HEK293 (cell line): Measurements from ENCODE around the gene KCNE3.

Experiments used
- HOXA7 ChIP-seq: sonication (generic); formaldehyde crosslinking; IDR thresholded peaks from 2 replicates; pipeline ENCODE4 v1.8.1; 2022; ENCODE audit warnings: missing genetic modification reagents, borderline replicate concordance
- KLF9 ChIP-seq: fragments of 450-650 bp; formaldehyde crosslinking; IDR thresholded peaks from 2 replicates; pipeline ENCODE4 v1.5.1; 2016; ENCODE audit warnings: missing biosample characterization, missing genetic modification characterization, low read depth
- OSR2 ChIP-seq: fragments of 450-650 bp; formaldehyde crosslinking; IDR thresholded peaks from 2 replicates; pipeline ENCODE4 v1.5.1; 2016; ENCODE audit warnings: missing biosample characterization, missing genetic modification characterization
- SALL2 ChIP-seq: fragments of 450-650 bp; formaldehyde crosslinking; IDR thresholded peaks from 2 replicates; pipeline ENCODE4 v1.5.0; 2017; ENCODE audit warnings: missing biosample characterization, mild to moderate bottlenecking, missing genetic modification characterization, borderline replicate concordance
- TRIM28 ChIP-seq: IDR thresholded peaks from 2 replicates; pipeline ENCODE4 v1.6.1; 2011; ENCODE audit warnings: low read length, control low read depth, borderline replicate concordance
- YY1 ChIP-seq: fragments of 450-650 bp; formaldehyde crosslinking; IDR thresholded peaks from 2 replicates; pipeline ENCODE4 v1.5.1; 2018; ENCODE audit warnings: missing biosample characterization, missing genetic modification characterization
- ZBTB17 ChIP-seq: fragments of 450-650 bp; formaldehyde crosslinking; IDR thresholded peaks from 2 replicates; pipeline ENCODE4 v1.5.1; 2016; ENCODE audit warnings: missing biosample characterization, missing genetic modification characterization
- ZBTB7A ChIP-seq: fragments of 450-650 bp; formaldehyde crosslinking; IDR thresholded peaks from 2 replicates; pipeline ENCODE4 v1.5.1; 2016; ENCODE audit warnings: low read depth, missing biosample characterization, missing genetic modification characterization
- ZBTB8A ChIP-seq: fragments of 450-650 bp; formaldehyde crosslinking; IDR thresholded peaks from 2 replicates; pipeline ENCODE4 v1.5.1; 2016; ENCODE audit warnings: missing biosample characterization, missing genetic modification characterization
- ZEB2 ChIP-seq: fragments of 450-650 bp; formaldehyde crosslinking; IDR thresholded peaks from 2 replicates; pipeline ENCODE4 v1.5.1; 2016; ENCODE audit warnings: missing biosample characterization, missing genetic modification characterization
- ZIC2 ChIP-seq: fragments of 450-650 bp; formaldehyde crosslinking; IDR thresholded peaks from 2 replicates; pipeline ENCODE4 v1.5.1; 2016; ENCODE audit warnings: missing biosample characterization, missing genetic modification characterization
- ZNF146 ChIP-seq: fragments of 450-650 bp; formaldehyde crosslinking; IDR thresholded peaks from 2 replicates; pipeline ENCODE4 v1.5.1; 2016; ENCODE audit warnings: missing biosample characterization, missing genetic modification characterization
- ZNF335 ChIP-seq: fragments of 450-650 bp; formaldehyde crosslinking; conservative IDR thresholded peaks from 2 replicates; pipeline ENCODE4 v1.5.1; 2016; ENCODE audit warnings: missing biosample characterization, missing genetic modification characterization
- ZNF391 ChIP-seq: fragments of 450-650 bp; formaldehyde crosslinking; IDR thresholded peaks from 2 replicates; pipeline ENCODE4 v1.5.1; 2016; ENCODE audit warnings: low read depth, missing biosample characterization, missing genetic modification characterization, borderline replicate concordance
- ZNF596 ChIP-seq: fragments of 450-650 bp; IDR thresholded peaks from 2 replicates; pipeline ENCODE4 v1.5.0; 2018; ENCODE audit warnings: missing biosample characterization, mild to moderate bottlenecking, missing genetic modification characterization, moderate library complexity
- ZNF600 ChIP-seq: fragments of 450-650 bp; formaldehyde crosslinking; IDR thresholded peaks from 2 replicates; pipeline ENCODE4 v1.5.1; 2016; ENCODE audit warnings: missing biosample characterization, missing genetic modification characterization
- ZNF626 ChIP-seq: fragments of 450-650 bp; sonication (Bioruptor Pico); formaldehyde crosslinking; IDR thresholded peaks from 2 replicates; pipeline ENCODE4 v1.5.1; 2018; ENCODE audit warnings: missing biosample characterization, missing genetic modification characterization, inconsistent platforms
- ZNF660 ChIP-seq: fragments of 450-650 bp; IDR thresholded peaks from 2 replicates; pipeline ENCODE4 v1.5.1; 2018; ENCODE audit warnings: missing biosample characterization, mild to moderate bottlenecking, missing genetic modification characterization
- ZNF677 ChIP-seq: fragments of 450-650 bp; IDR thresholded peaks from 2 replicates; pipeline ENCODE4 v1.5.0; 2018; ENCODE audit warnings: missing biosample characterization, mild to moderate bottlenecking, missing genetic modification characterization, moderate library complexity
- ZNF768 ChIP-seq: fragments of 450-650 bp; formaldehyde crosslinking; IDR thresholded peaks from 2 replicates; pipeline ENCODE4 v1.5.1; 2018; ENCODE audit warnings: missing biosample characterization, mild to moderate bottlenecking, missing genetic modification characterization
- ZNF776 ChIP-seq: fragments of 450-650 bp; formaldehyde crosslinking; IDR thresholded peaks from 2 replicates; pipeline ENCODE4 v1.5.0; 2017; ENCODE audit warnings: missing biosample characterization, missing genetic modification characterization, borderline replicate concordance
- TF ChIP-seq, protein P1 (sequence below): fragments of 450-650 bp; formaldehyde crosslinking; IDR thresholded peaks from 2 replicates; pipeline ENCODE4 v1.5.1; 2016; ENCODE audit warnings: missing biosample characterization, missing genetic modification characterization, low read depth
- TF ChIP-seq, protein P2 (sequence below): fragments of 450-650 bp; formaldehyde crosslinking; IDR thresholded peaks from 2 replicates; pipeline ENCODE4 v1.5.1; 2016; ENCODE audit warnings: missing biosample characterization, missing genetic modification characterization
- TF ChIP-seq, protein P3 (sequence below): fragments of 450-650 bp; formaldehyde crosslinking; IDR thresholded peaks from 2 replicates; pipeline ENCODE4 v1.5.1; 2016; ENCODE audit warnings: missing biosample characterization, missing genetic modification characterization
- TF ChIP-seq, protein P4 (sequence below): IDR thresholded peaks from 2 replicates; pipeline ENCODE4 v1.6.1; 2011; ENCODE audit warnings: mild to moderate bottlenecking, low read depth, low read length, borderline replicate concordance
- TF ChIP-seq, protein P5 (sequence below): fragments of 450-650 bp; formaldehyde crosslinking; IDR thresholded peaks from 2 replicates; pipeline ENCODE4 v1.5.1; 2017; ENCODE audit warnings: missing biosample characterization, missing genetic modification characterization
- TF ChIP-seq, protein P6 (sequence below): fragments of 450-650 bp; formaldehyde crosslinking; IDR thresholded peaks from 2 replicates; pipeline ENCODE4 v1.5.1; 2016; ENCODE audit warnings: missing biosample characterization, missing genetic modification characterization
- TF ChIP-seq, protein P7 (sequence below): fragments of 450-650 bp; formaldehyde crosslinking; IDR thresholded peaks from 2 replicates; pipeline ENCODE4 v1.5.1; 2016; ENCODE audit warnings: missing biosample characterization, missing genetic modification characterization

The KCNE3 gene

DNA sequence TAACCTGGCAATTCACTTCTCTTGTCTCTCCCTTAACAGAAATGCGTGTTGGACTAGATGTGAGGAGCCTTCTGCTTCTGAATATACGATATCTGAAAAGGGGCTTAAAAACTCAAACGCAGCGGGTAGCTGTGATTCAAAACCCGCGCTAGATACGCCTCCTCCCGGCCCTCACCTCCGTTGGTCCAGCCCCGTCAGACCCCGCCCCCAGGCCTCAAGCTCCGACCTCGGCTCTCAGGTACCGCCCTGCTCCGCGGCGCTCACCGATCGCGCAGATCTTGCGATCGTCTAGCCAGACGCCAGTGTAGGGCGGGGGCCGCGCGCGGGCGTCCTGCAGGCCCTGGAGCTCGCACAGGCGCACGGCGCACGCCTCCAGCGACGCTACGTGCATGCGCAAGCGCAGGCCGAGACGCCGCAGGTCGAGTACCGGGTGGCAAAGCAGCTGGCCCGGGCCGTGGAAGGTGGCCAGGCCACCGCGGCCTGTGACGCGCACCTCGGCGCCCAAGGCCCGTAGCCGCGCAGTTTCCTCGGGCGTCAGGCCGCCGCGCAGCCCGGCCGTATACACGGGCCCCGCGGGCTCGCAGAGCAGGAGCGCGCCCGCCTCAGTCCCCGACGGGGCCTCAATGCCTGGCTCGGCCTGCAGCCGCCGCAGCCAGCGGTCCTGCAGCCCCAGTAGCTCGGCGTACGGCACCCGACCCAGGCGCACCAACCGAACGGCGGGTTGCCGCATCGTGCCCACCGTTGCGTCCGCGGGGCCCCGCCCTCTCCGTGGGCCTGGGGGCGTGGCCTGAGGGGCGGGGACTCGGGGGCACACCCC, 25.8 kb upstream of the KCNE3 start, which contains the start of gene LIPT2 (continued):
- TF ChIP-seq, protein P1, sequence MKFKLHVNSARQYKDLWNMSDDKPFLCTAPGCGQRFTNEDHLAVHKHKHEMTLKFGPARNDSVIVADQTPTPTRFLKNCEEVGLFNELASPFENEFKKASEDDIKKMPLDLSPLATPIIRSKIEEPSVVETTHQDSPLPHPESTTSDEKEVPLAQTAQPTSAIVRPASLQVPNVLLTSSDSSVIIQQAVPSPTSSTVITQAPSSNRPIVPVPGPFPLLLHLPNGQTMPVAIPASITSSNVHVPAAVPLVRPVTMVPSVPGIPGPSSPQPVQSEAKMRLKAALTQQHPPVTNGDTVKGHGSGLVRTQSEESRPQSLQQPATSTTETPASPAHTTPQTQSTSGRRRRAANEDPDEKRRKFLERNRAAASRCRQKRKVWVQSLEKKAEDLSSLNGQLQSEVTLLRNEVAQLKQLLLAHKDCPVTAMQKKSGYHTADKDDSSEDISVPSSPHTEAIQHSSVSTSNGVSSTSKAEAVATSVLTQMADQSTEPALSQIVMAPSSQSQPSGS, result no peak
- TF ChIP-seq ZNF660 (tag by site-specific recombination) (peak; percentile 65; the same call in 1 of the 2 replicates), SALL2 (tag by site-specific recombination) (no peak), ZNF146 (tag by site-specific recombination) (no peak), TRIM28 (no peak; the same call in 1 of the 2 replicates), ZBTB8A (tag by site-specific recombination) (peak; percentile 56; the same call in 1 of the 2 replicates), HOXA7 (no peak), ZNF626 (tag by site-specific recombination) (0 out of 2 replicates have a peak, but pooled peaks have one; percentile 71), ZNF600 (tag by site-specific recombination) (0 out of 2 replicates have a peak, but pooled peaks have one; percentile 56), ZNF391 (tag by site-specific recombination) (0 out of 2 replicates have a peak, but pooled peaks have one; percentile 19), ZBTB7A (tag by site-specific recombination) (no peak), ZNF596 (peak; percentile 38; the same call in 1 of the 2 replicates), OSR2 (tag by site-specific recombination) (peak; percentile 21; the same call in 1 of the 2 replicates), ZBTB17 (tag by site-specific recombination) (peak; percentile 98), ZIC2 (tag by site-specific recombination) (peak; percentile 42), ZEB2 (peak; percentile 57; the same call in 1 of the 2 replicates), YY1 (tag by site-specific recombination) (peak; percentile 36; the same call in 1 of the 2 replicates), ZNF776 (tag by site-specific recombination) (no peak), KLF9 (peak; percentile 94), ZNF768 (tag by site-specific recombination) (0 out of 2 replicates have a peak, but pooled peaks have one; percentile 29), ZNF677 (no peak), ZNF335 (tag by site-specific recombination) (peak; percentile 89)
- TF ChIP-seq, protein P2, sequence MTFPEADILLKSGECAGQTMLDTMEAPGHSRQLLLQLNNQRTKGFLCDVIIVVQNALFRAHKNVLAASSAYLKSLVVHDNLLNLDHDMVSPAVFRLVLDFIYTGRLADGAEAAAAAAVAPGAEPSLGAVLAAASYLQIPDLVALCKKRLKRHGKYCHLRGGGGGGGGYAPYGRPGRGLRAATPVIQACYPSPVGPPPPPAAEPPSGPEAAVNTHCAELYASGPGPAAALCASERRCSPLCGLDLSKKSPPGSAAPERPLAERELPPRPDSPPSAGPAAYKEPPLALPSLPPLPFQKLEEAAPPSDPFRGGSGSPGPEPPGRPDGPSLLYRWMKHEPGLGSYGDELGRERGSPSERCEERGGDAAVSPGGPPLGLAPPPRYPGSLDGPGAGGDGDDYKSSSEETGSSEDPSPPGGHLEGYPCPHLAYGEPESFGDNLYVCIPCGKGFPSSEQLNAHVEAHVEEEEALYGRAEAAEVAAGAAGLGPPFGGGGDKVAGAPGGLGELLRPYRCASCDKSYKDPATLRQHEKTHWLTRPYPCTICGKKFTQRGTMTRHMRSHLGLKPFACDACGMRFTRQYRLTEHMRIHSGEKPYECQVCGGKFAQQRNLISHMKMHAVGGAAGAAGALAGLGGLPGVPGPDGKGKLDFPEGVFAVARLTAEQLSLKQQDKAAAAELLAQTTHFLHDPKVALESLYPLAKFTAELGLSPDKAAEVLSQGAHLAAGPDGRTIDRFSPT (tag by site-specific recombination), result peak; percentile 74; the same call in 1 of the 2 replicates
- TF ChIP-seq, protein P3, sequence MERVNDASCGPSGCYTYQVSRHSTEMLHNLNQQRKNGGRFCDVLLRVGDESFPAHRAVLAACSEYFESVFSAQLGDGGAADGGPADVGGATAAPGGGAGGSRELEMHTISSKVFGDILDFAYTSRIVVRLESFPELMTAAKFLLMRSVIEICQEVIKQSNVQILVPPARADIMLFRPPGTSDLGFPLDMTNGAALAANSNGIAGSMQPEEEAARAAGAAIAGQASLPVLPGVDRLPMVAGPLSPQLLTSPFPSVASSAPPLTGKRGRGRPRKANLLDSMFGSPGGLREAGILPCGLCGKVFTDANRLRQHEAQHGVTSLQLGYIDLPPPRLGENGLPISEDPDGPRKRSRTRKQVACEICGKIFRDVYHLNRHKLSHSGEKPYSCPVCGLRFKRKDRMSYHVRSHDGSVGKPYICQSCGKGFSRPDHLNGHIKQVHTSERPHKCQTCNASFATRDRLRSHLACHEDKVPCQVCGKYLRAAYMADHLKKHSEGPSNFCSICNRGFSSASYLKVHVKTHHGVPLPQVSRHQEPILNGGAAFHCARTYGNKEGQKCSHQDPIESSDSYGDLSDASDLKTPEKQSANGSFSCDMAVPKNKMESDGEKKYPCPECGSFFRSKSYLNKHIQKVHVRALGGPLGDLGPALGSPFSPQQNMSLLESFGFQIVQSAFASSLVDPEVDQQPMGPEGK (tag by site-specific recombination), result peak; percentile 59
- TF ChIP-seq, protein P4, sequence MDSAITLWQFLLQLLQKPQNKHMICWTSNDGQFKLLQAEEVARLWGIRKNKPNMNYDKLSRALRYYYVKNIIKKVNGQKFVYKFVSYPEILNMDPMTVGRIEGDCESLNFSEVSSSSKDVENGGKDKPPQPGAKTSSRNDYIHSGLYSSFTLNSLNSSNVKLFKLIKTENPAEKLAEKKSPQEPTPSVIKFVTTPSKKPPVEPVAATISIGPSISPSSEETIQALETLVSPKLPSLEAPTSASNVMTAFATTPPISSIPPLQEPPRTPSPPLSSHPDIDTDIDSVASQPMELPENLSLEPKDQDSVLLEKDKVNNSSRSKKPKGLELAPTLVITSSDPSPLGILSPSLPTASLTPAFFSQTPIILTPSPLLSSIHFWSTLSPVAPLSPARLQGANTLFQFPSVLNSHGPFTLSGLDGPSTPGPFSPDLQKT, result no peak
- TF ChIP-seq, protein P5, sequence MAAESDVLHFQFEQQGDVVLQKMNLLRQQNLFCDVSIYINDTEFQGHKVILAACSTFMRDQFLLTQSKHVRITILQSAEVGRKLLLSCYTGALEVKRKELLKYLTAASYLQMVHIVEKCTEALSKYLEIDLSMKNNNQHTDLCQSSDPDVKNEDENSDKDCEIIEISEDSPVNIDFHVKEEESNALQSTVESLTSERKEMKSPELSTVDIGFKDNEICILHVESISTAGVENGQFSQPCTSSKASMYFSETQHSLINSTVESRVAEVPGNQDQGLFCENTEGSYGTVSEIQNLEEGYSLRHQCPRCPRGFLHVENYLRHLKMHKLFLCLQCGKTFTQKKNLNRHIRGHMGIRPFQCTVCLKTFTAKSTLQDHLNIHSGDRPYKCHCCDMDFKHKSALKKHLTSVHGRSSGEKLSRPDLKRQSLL (tag by site-specific recombination), result peak; percentile 73
- TF ChIP-seq, protein P6, sequence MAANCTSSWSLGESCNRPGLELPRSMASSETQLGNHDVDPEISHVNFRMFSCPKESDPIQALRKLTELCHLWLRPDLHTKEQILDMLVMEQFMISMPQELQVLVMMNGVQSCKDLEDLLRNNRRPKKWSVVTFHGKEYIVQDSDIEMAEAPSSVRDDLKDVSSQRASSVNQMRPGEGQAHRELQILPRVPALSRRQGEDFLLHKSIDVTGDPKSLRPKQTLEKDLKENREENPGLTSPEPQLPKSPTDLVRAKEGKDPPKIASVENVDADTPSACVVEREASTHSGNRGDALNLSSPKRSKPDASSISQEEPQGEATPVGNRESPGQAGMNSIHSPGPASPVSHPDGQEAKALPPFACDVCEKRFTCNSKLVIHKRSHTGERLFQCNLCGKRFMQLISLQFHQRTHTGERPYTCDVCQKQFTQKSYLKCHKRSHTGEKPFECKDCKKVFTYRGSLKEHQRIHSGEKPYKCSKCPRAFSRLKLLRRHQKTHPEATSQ (tag by site-specific recombination), result 0 out of 2 replicates have a peak, but pooled peaks have one; percentile 74
- TF ChIP-seq, protein P7, sequence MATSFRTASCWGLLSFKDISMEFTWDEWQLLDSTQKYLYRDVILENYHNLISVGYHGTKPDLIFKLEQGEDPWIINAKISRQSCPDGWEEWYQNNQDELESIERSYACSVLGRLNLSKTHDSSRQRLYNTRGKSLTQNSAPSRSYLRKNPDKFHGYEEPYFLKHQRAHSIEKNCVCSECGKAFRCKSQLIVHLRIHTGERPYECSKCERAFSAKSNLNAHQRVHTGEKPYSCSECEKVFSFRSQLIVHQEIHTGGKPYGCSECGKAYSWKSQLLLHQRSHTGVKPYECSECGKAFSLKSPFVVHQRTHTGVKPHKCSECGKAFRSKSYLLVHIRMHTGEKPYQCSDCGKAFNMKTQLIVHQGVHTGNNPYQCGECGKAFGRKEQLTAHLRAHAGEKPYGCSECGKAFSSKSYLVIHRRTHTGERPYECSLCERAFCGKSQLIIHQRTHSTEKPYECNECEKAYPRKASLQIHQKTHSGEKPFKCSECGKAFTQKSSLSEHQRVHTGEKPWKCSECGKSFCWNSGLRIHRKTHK (tag by site-specific recombination), result no peak
